ENCODE results near the gene POGLUT3.

POGLUT3 gene

GRCh38 chr11:108486331-108486730 lies 11.9 kb downstream of the POGLUT3 start:
- no peak for ATAC-seq
- no peak for TF ChIP-seq ZNF8 (CRISPR knock-in tag; IDR thresholded peaks at IDR 0.05)
- no peak for TF ChIP-seq TSHZ2 (CRISPR knock-in tag; IDR thresholded peaks at IDR 0.05)

- ATAC-seq = no peak
- TF ChIP-seq ARNTL (CRISPR knock-in tag; IDR thresholded peaks at IDR 0.05; ENCODE audit: borderline replicate concordance, low read depth) (no peak), CSDC2 (CRISPR knock-in tag; IDR thresholded peaks at IDR 0.05) (no peak), ZNF70 (CRISPR knock-in tag; IDR thresholded peaks at IDR 0.05) (no peak), ESRRG (CRISPR knock-in tag; IDR thresholded peaks at IDR 0.05) (no peak), CREB5 (CRISPR knock-in tag; IDR thresholded peaks at IDR 0.05; ENCODE audit: low read depth) (no peak), RARB (CRISPR knock-in tag; IDR thresholded peaks at IDR 0.05) (no peak), GLIS3 (CRISPR knock-in tag; IDR thresholded peaks at IDR 0.05) (no peak), POU6F1 (CRISPR knock-in tag; IDR thresholded peaks at IDR 0.05; ENCODE audit: borderline replicate concordance, low read depth) (no peak), OSR1 (CRISPR knock-in tag; IDR thresholded peaks at IDR 0.05) (no peak), TSHZ2 (CRISPR knock-in tag; IDR thresholded peaks at IDR 0.05) (no peak), TCF4 (CRISPR knock-in tag; IDR thresholded peaks at IDR 0.05; ENCODE audit: borderline replicate concordance) (no peak), ZNF565 (CRISPR knock-in tag; conservative IDR thresholded peaks at IDR 0.05; ENCODE audit: low read depth) (no peak)
Measured at GRCh38 chr11:108483163-108483562, 15.0 kb downstream of the POGLUT3 start.

GRCh38 chr11:108474664-108475463 lies 23.3 kb downstream of the POGLUT3 start:
- TF ChIP-seq TOX (CRISPR knock-in tag; IDR thresholded peaks at IDR 0.05; ENCODE audit: borderline replicate concordance) = no peak
- no peak for TF ChIP-seq POU6F1 (CRISPR knock-in tag; IDR thresholded peaks at IDR 0.05; ENCODE audit: borderline replicate concordance, low read depth)
- TF ChIP-seq CSDC2 (CRISPR knock-in tag; IDR thresholded peaks at IDR 0.05) = no peak
- no peak for TF ChIP-seq SNAI2 (CRISPR knock-in tag; IDR thresholded peaks at IDR 0.05)
- no peak for TF ChIP-seq ZFP3 (CRISPR knock-in tag; IDR thresholded peaks at IDR 0.05)
- TF ChIP-seq ZNF565 (CRISPR knock-in tag; conservative IDR thresholded peaks at IDR 0.05; ENCODE audit: low read depth) = no peak
- TF ChIP-seq ISL1 (CRISPR knock-in tag; IDR thresholded peaks at IDR 0.05) = no peak
- TF ChIP-seq PATZ1 (CRISPR knock-in tag; IDR thresholded peaks at IDR 0.05; ENCODE audit: borderline replicate concordance) = no peak
- TF ChIP-seq ARNTL (CRISPR knock-in tag; IDR thresholded peaks at IDR 0.05; ENCODE audit: borderline replicate concordance, low read depth) = no peak
- TF ChIP-seq TCF4 (CRISPR knock-in tag; IDR thresholded peaks at IDR 0.05; ENCODE audit: borderline replicate concordance) = no peak
- no peak for ATAC-seq
